WTC11 (cell line): Measurements from ENCODE around the gene NEK6. TPM values are rescaled to one million over a fixed set of nuclear protein-coding genes. Genes with fewer than 3 reads are reported as not detected.

Experiments
- ATAC-seq: fragments of 200-7000 bp; cut with Tn5 transposase; 2 replicates; pipeline ENCODE4 v1.10.0; 2021; ENCODE audit warnings: mild to moderate bottlenecking, moderate library complexity
- CTCF ChIA-PET: fragments of 300-600 bp; sonication (Branson Sonifier 250); formaldehyde crosslinking; loops from one replicate; lab custom pipeline; 2021; ENCODE audit warnings: antibody characterized with exemption; lab: Charles Lee
- POLR2A ChIA-PET: fragments of 350-600 bp; sonication (Branson Sonifier 250); formaldehyde crosslinking; loops from one replicate; lab custom pipeline; 2021; ENCODE audit warnings: antibody characterized with exemption; lab: Charles Lee
- DNase-seq: peaks from one replicate; pipeline ENCODE4 v3.0.0; 2021; ENCODE audit warnings: low spot score
- H3K27ac Mint-ChIP-seq: 2 replicates; pipeline ENCODE4 v1.8.0; 2021; ENCODE audit warnings: mixed read lengths
- H3K27me3 Mint-ChIP-seq: 2 replicates; pipeline ENCODE4 v1.8.0; 2021; ENCODE audit warnings: low read depth, mild to moderate bottlenecking, moderate library complexity, mixed read lengths
- H3K36me3 Mint-ChIP-seq: 2 replicates; pipeline ENCODE4 v1.8.0; 2021; ENCODE audit warnings: mixed read lengths
- H3K4me1 Mint-ChIP-seq: 2 replicates; pipeline ENCODE4 v1.8.0; 2022; ENCODE audit warnings: mixed read lengths
- H3K4me3 Mint-ChIP-seq: 2 replicates; pipeline ENCODE4 v1.8.0; 2021; ENCODE audit warnings: mild to moderate bottlenecking, moderate library complexity, mixed read lengths
- H3K9me3 Mint-ChIP-seq: 2 replicates; pipeline ENCODE4 v1.8.0; 2021; ENCODE audit warnings: mixed read lengths
- ATF2 ChIP-seq: sonication (generic); formaldehyde crosslinking; IDR thresholded peaks from 2 replicates; pipeline ENCODE4 v1.8.1; 2022; ENCODE audit warnings: low read depth, missing genetic modification reagents, borderline replicate concordance
- EMX1 ChIP-seq: fragments of 250-450 bp; sonication (Bioruptor Pico); IDR thresholded peaks from 2 replicates; pipeline ENCODE4 v1.8.0; 2021; ENCODE audit warnings: mild to moderate bottlenecking
- FOXP4 ChIP-seq: sonication (generic); formaldehyde crosslinking; IDR thresholded peaks from 2 replicates; pipeline ENCODE4 v1.8.0; 2022; ENCODE audit warnings: mild to moderate bottlenecking, missing genetic modification reagents
- MLX ChIP-seq: sonication (generic); formaldehyde crosslinking; IDR thresholded peaks from 2 replicates; pipeline ENCODE4 v1.8.1; 2023; ENCODE audit warnings: mild to moderate bottlenecking, missing genetic modification reagents, moderate library complexity
- NFATC4 ChIP-seq: fragments of 250-450 bp; sonication (Bioruptor Pico); IDR thresholded peaks from 2 replicates; pipeline ENCODE4 v1.9.0; 2021; ENCODE audit warnings: mild to moderate bottlenecking
- TEAD1 ChIP-seq: sonication (generic); formaldehyde crosslinking; IDR thresholded peaks from 2 replicates; pipeline ENCODE4 v1.8.0; 2022; ENCODE audit warnings: mild to moderate bottlenecking, missing genetic modification reagents
- TP53 ChIP-seq: sonication (generic); formaldehyde crosslinking; IDR thresholded peaks from 2 replicates; pipeline ENCODE4 v1.8.1; 2023; ENCODE audit warnings: mild to moderate bottlenecking, missing genetic modification reagents
- ZNF121 ChIP-seq: sonication (generic); formaldehyde crosslinking; IDR thresholded peaks from 2 replicates; pipeline ENCODE4 v1.8.0; 2023; ENCODE audit warnings: missing genetic modification reagents
- ZNF232 ChIP-seq: sonication (generic); formaldehyde crosslinking; IDR thresholded peaks from 2 replicates; pipeline ENCODE4 v1.8.0; 2022; ENCODE audit warnings: mild to moderate bottlenecking, missing genetic modification reagents
- ZNF317 ChIP-seq: sonication (generic); formaldehyde crosslinking; IDR thresholded peaks from 2 replicates; pipeline ENCODE4 v1.8.1; 2023; ENCODE audit warnings: low read depth, mild to moderate bottlenecking, moderate library complexity, missing genetic modification reagents, borderline replicate concordance
- ZNF671 ChIP-seq: fragments of 250-450 bp; sonication (Bioruptor Pico); IDR thresholded peaks from 2 replicates; pipeline ENCODE4 v1.8.0; 2021; ENCODE audit warnings: mild to moderate bottlenecking
- ZSCAN18 ChIP-seq: fragments of 250-450 bp; sonication (Bioruptor Pico); IDR thresholded peaks from 2 replicates; pipeline ENCODE4 v2.1.2; 2022; ENCODE audit warnings: mild to moderate bottlenecking, moderate library complexity
- total RNA-seq: library from RNA; stranded (reverse); gene quantifications from 3 replicates; pipeline ENCODE4 v1.2.3, GENCODE V29; 2021
- TF ChIP-seq, protein P1 (sequence below): fragments of 250-450 bp; sonication (Bioruptor Pico); IDR thresholded peaks from 2 replicates; pipeline ENCODE4 v1.9.0; 2021; ENCODE audit warnings: moderate library complexity, mild to moderate bottlenecking, inconsistent platforms, borderline replicate concordance
- TF ChIP-seq, protein P2 (sequence below): sonication (generic); formaldehyde crosslinking; IDR thresholded peaks from 2 replicates; pipeline ENCODE4 v1.8.0; 2022; ENCODE audit warnings: mild to moderate bottlenecking, missing genetic modification reagents
- TF ChIP-seq, protein P3 (sequence below): fragments of 250-450 bp; sonication (Bioruptor Pico); IDR thresholded peaks from 2 replicates; pipeline ENCODE4 v1.9.0; 2021; ENCODE audit warnings: mild to moderate bottlenecking, borderline replicate concordance
- TF ChIP-seq, protein P4 (sequence below): sonication (generic); formaldehyde crosslinking; IDR thresholded peaks from 2 replicates; pipeline ENCODE4 v1.8.1; 2022; ENCODE audit warnings: missing genetic modification reagents, borderline replicate concordance

The NEK6 gene
- total RNA-seq, 1 experiment from 2014 or later: 23.0 TPM

- TF ChIP-seq ZNF232 (CRISPR knock-in tag) (no peak), ZNF671 (no peak)
- TF ChIP-seq, protein P1, sequence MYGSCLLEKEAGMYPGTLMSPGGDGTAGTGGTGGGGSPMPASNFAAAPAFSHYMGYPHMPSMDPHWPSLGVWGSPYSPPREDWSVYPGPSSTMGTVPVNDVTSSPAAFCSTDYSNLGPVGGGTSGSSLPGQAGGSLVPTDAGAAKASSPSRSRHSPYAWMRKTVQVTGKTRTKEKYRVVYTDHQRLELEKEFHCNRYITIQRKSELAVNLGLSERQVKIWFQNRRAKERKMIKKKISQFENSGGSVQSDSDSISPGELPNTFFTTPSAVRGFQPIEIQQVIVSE: no peak
- TF ChIP-seq, protein P2, sequence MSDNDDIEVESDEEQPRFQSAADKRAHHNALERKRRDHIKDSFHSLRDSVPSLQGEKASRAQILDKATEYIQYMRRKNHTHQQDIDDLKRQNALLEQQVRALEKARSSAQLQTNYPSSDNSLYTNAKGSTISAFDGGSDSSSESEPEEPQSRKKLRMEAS (CRISPR knock-in tag): no peak
These were observed 8.5 kb downstream of the NEK6 start (continued) for GRCh38 chr9:124266139-124266825.

GRCh38 chr9:124266826-124267201, 9.1 kb downstream of the NEK6 start:
- ChIA-PET POLR2A (no interaction called here), CTCF (no interaction called here)
- Mint-ChIP-seq H3K36me3 (no peaks in the 10 kb centered on the region), H3K4me1 (peaks cover 20% of the 10 kb centered on the region), H3K27ac (peak overlapping the region; percentile 57), H3K9me3 (no peaks in the 10 kb centered on the region), H3K4me3 (no peak overlapping the region), H3K27me3 (no peaks in the 10 kb centered on the region)
- DNase-seq (no peak), ATAC-seq (no peak)
- TF ChIP-seq ZNF317 (CRISPR knock-in tag) (no peak), ZNF121 (CRISPR knock-in tag) (no peak)

- Mint-ChIP-seq H3K27me3 (no peaks in the 10 kb centered on the region), H3K9me3 (no peaks in the 10 kb centered on the region), H3K27ac (peak overlapping the region; percentile 57), H3K36me3 (no peaks in the 10 kb centered on the region), H3K4me3 (no peak overlapping the region), H3K4me1 (peaks cover 14% of the 10 kb centered on the region)
- no peak for TF ChIP-seq NFATC4 (CRISPR knock-in tag)
- no peak for TF ChIP-seq EMX1 (CRISPR knock-in tag)
- TF ChIP-seq ZSCAN18: no peak
- TF ChIP-seq FOXP4: no peak
- ATAC-seq (no peak), DNase-seq (no peak)
- ChIA-PET CTCF (no interaction called here), POLR2A (no interaction called here)
These were observed 9.6 kb downstream of the NEK6 start for GRCh38 chr9:124267271-124267807.

DNA sequence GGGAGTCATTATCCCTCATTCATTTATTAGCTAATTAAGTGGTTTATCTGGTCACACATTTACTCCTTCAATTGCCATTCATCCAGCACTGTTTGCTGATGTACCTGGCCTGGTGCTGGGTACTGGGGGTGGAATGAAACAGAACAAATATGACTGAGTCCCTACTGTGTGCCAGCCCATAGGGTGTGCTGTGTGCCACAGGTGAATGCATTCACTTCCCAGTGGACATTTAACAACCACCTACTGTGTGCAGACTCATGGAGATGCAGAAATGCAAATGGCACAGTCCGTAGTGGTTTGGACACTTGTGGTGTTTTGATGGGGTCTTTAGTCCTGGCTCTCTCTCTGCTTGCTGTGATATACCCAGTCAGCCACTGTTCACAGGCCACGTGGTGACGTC, 10.5 kb downstream of the NEK6 start:
- ChIA-PET POLR2A (no interaction called here), CTCF (no interaction called here)
- H3K27ac Mint-ChIP-seq: no peak overlapping the region
- H3K9me3 Mint-ChIP-seq: no peaks in the 10 kb centered on the region
- H3K4me1 Mint-ChIP-seq: peaks cover 5% of the 10 kb centered on the region
- DNase-seq (no peak), ATAC-seq (no peak)
- no peaks in the 10 kb centered on the region for H3K36me3 Mint-ChIP-seq
- H3K27me3 Mint-ChIP-seq: no peaks in the 10 kb centered on the region
- H3K4me3 Mint-ChIP-seq: no peak overlapping the region
- TF ChIP-seq ATF2 (CRISPR knock-in tag) (no peak), MLX (no peak), TP53 (CRISPR knock-in tag) (no peak), TEAD1 (CRISPR knock-in tag) (no peak), ZNF121 (CRISPR knock-in tag) (no peak)
- TF ChIP-seq, protein P3, sequence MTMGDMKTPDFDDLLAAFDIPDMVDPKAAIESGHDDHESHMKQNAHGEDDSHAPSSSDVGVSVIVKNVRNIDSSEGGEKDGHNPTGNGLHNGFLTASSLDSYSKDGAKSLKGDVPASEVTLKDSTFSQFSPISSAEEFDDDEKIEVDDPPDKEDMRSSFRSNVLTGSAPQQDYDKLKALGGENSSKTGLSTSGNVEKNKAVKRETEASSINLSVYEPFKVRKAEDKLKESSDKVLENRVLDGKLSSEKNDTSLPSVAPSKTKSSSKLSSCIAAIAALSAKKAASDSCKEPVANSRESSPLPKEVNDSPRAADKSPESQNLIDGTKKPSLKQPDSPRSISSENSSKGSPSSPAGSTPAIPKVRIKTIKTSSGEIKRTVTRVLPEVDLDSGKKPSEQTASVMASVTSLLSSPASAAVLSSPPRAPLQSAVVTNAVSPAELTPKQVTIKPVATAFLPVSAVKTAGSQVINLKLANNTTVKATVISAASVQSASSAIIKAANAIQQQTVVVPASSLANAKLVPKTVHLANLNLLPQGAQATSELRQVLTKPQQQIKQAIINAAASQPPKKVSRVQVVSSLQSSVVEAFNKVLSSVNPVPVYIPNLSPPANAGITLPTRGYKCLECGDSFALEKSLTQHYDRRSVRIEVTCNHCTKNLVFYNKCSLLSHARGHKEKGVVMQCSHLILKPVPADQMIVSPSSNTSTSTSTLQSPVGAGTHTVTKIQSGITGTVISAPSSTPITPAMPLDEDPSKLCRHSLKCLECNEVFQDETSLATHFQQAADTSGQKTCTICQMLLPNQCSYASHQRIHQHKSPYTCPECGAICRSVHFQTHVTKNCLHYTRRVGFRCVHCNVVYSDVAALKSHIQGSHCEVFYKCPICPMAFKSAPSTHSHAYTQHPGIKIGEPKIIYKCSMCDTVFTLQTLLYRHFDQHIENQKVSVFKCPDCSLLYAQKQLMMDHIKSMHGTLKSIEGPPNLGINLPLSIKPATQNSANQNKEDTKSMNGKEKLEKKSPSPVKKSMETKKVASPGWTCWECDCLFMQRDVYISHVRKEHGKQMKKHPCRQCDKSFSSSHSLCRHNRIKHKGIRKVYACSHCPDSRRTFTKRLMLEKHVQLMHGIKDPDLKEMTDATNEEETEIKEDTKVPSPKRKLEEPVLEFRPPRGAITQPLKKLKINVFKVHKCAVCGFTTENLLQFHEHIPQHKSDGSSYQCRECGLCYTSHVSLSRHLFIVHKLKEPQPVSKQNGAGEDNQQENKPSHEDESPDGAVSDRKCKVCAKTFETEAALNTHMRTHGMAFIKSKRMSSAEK (CRISPR knock-in tag): no peak
- TF ChIP-seq, protein P4, sequence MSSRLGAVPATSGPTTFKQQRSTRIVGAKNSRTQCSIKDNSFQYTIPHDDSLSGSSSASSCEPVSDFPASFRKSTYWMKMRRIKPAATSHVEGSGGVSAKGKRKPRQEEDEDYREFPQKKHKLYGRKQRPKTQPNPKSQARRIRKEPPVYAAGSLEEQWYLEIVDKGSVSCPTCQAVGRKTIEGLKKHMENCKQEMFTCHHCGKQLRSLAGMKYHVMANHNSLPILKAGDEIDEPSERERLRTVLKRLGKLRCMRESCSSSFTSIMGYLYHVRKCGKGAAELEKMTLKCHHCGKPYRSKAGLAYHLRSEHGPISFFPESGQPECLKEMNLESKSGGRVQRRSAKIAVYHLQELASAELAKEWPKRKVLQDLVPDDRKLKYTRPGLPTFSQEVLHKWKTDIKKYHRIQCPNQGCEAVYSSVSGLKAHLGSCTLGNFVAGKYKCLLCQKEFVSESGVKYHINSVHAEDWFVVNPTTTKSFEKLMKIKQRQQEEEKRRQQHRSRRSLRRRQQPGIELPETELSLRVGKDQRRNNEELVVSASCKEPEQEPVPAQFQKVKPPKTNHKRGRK (CRISPR knock-in tag): no peak
